GM18502 (cell line): ENCODE data around the gene FBXO42.

ENCODE experiments used
- ATAC-seq: cut with Tn5 transposase; IDR thresholded peaks from one replicate; pipeline ENCODE4 v1.9.1; 2021; ENCODE audit warnings: mild to moderate bottlenecking; ENCODE audit not compliant: unreplicated experiment, poor library complexity

Gene FBXO42

GRCh38 chr1:16334655-16335340, 17.5 kb downstream of the FBXO42 start:
- ATAC-seq: no peak

DNA sequence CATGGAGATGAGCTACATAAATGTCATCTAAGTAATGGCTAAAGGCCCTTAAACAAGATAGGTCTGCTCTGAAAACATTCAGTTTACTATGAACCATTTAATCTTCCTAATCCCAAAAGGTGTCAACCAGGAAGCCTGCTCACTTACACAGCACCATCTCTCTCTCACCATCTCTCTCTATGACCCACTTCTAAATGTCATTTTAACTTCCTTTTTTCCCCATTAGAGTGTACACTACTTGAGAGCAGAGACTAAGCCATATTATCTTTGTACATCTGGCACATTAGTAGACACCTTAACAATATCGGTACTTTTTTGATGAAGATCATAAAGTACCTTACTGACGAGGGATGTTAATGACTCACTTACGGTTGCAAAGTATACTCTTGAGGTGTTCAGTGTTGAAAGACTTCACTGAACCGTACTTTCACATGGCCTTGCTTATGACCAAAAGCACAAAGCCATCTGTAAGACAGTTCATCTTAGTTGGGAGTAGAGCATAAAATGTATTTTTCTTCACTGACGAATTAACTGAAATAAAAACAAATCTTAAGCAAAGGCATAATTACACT, 25.4 kb downstream of the FBXO42 start:
- no peak for ATAC-seq

DNA sequence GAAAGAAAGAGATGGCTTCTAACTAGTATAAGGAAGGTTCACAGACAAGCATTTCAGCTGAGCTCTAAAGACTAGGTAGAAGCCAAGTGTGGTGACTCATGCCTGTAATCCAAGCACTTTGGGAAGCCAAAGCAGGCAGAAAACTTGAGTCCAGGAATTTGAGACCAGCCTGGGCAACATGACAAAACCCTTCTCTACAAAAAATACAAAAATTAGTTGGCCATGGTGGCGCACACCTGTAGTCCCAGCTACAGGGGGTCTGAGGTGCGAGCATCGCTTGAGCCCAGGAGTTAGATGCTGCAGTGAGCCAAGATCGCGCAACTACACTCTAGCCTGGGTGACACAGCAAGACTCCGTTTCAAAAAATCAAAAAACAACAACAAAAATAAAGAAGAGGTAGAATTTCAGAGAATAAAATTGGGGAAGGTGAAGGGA, 27.8 kb downstream of the FBXO42 start:
- no peak for ATAC-seq

GRCh38 chr1:16321176-16321867, 31.0 kb downstream of the FBXO42 start:
- no peak for ATAC-seq

DNA sequence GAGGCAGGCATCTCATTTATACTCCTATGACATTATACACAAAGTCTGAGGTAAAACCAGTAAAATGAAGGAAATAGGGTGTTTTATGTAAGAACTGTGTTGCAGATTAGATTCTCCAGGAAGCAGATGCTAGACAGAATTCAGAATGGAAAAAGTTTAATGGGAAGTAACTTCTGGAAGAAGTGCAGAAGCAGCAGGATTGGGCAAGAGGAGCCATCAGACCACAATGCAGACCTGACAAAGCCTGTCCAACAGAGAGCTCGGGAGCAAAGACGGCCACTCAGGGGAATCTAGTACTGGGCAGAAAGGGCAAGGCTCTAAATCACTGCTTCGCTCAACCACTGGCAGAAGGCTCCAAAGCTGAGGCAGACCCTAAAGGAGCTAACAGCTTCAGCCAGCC, 33.7 kb downstream of the FBXO42 start:
- no peak for ATAC-seq

- no peak for ATAC-seq
These were observed 36.8 kb downstream of the FBXO42 start for GRCh38 chr1:16315437-16315836.

- no peak for ATAC-seq
These were observed 45.1 kb downstream of the FBXO42 start for GRCh38 chr1:16307222-16307621.

GRCh38 chr1:16302709-16303627, 49.3 kb downstream of the FBXO42 start:
- ATAC-seq: no peak

DNA sequence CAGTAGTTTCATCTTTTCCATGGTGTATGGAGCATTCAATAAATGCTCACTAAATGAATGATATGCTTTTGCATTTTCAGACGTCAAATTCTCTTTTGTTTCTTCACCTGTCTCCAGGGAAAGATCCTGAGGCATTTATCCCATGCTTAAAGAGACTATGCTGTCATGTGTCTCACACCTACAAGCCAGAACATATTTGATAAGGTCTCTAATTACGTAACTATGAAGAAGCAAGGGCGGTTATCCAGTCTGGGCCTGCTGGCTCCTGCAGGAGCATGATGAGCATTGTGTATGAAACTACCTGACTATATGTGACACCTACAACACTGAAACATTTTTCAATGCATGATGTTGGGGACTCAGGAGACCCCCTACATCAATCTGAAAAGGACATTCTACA, 51.8 kb downstream of the FBXO42 start:
- no peak for ATAC-seq

DNA sequence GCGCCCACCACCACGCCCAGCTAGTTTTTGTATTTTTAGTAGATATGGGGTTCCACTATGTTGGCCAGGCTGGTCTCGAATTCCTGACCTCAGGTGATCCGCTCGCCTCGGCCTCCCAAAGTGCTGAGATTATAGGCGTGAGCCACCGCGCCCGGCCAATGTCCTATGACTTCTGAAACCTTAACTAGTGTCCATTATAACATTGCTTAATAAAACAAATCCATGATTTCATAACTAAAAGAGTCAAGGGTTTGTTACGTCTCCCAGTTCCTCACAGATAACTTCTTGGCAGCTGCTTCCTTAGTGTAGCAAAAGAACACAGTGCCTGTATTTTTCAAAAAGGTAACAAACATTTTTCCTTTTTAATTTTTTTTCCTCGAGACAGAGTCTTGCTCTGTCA, 53.6 kb downstream of the FBXO42 start:
- no peak for ATAC-seq

GRCh38 chr1:16296643-16297042, 55.6 kb downstream of the FBXO42 start:
- ATAC-seq: no peak

DNA sequence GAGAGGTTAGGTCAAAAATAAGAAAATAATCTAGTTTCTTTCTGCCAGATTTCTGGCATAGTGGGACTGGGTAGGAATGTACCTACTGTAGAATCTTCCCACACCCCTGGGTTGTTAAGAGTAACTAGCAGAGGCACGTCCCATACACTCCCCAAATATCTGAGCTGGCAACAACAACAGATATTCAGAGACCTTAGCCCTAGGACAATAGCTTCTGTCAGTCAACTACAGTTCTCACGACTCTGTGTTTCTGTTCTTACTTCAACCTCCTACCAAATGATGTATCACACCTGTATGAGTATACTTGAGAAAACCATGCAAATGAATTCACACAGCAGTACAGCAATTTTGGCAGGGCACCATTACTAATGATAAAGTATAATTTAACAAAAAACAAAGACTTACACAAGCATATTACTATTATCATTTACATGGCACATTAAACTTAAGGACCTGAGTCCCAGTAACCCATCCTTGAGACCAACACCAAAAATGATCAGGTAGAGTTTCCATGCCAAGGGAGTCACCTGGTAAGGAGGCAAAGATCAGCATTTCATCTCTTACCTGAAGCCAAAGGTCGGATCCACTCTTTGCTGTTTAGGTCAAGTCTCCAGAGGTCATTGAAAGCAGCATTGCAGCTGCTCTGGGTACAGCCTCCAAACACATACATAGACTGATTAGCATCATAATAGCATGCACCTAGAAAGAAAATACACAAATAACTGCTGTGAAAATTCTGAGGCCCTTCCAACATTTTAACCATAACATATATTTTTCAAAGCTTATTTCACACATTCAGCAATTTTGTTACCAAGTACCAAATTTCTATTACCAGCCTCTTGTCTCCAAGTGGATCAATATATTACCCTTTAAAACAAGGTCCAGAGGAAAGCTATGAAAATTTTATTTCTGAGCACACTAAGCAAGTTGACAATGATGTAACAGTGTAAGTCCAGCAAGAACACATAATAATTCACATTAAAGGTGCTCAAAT, 57.8 kb downstream of the FBXO42 start:
- ATAC-seq: no peak

GRCh38 chr1:16293538-16293937, 58.7 kb downstream of the FBXO42 start:
- ATAC-seq: no peak

- no peak for ATAC-seq
These were observed 59.5 kb downstream of the FBXO42 start for GRCh38 chr1:16292739-16293138.

DNA sequence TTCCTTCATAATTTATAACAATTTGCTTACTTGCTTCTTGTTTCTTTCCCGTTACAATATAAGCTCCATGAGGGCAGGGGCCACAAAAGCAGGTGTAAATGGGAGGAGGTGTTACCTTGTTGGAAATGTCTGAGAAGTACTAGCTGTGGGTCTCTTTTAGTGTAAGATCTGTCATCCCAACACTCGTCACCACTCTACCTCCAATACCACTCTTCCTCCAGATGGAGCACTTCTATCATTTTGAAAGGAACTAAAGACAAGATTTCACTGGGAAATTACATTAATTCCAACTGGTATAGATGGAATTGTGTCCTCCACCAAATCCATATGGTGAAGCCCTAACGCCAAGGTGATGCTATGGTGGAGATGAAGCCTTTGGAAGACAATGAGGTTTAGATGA, 62.3 kb downstream of the FBXO42 start:
- no peak for ATAC-seq

GRCh38 chr1:16286122-16286521, 66.2 kb downstream of the FBXO42 start:
- no peak for ATAC-seq

DNA sequence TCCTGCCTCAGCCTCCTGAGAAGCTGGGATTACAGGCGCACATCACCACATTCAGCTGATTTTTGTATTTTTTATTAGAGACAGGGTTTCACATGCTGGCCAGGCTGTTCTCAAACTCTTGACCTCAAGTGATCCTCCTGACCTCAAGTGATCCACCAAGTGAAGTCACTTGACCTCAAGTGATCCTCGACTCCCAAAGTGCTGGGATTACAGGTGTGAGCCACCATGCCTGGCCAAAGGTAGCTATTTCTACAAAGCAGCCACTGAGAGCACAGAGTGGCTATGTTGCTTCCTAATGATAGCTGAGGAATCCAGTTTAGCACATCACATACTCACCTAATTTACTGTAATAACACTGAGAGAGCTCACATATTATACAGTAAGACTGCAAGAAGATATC, 70.5 kb downstream of the FBXO42 start:
- no peak for ATAC-seq

DNA sequence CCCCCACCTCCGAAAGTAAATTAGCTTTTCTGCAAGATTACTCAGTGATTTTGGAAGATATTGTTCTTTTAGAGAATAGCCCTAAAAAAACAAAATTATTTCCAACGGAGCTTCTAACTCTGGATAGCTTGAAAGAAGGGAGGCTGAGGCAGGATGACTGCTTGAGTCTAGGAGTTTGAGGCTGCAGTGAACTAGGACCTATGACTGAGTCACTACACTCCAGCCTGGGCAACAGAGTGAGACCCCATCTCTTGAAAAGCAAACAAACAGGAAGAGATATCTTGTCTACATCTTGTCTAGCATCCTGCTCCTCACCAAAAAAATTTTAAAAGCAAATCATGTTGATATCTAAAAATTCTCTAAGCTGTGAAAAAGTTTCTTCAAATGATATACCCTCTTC, 73.1 kb downstream of the FBXO42 start:
- no peak for ATAC-seq

- ATAC-seq: no peak
These were observed 75.8 kb downstream of the FBXO42 start for GRCh38 chr1:16276302-16277030.
